Measurements from ENCODE around the gene SLC2A4RG.

SLC2A4RG gene

GRCh38 chr20:63737945-63738686 is 1.5 kb upstream of the SLC2A4RG start:
- H3K27ac Mint-ChIP-seq = no peak overlapping the region
- no peak for DNase-seq
- no peaks in the 10 kb centered on the region for H3K27me3 Mint-ChIP-seq
- peaks cover 24 to 29% of the 10 kb centered on the region in 2 donors for H3K36me3 Mint-ChIP-seq
- H3K4me1 Mint-ChIP-seq = peaks cover 23 to 45% of the 10 kb centered on the region in 2 donors
- H3K4me3 Mint-ChIP-seq = peak overlapping the region; percentile 32 to 62
- peak in 1 of 2 donors; percentile 10 for ATAC-seq (replicated peaks)
- no peaks in the 10 kb centered on the region for H3K9me3 Mint-ChIP-seq

- DNase-seq = no peak
Observed at GRCh38 chr20:63738687-63739129, 868 bp upstream of the SLC2A4RG start.

DNA sequence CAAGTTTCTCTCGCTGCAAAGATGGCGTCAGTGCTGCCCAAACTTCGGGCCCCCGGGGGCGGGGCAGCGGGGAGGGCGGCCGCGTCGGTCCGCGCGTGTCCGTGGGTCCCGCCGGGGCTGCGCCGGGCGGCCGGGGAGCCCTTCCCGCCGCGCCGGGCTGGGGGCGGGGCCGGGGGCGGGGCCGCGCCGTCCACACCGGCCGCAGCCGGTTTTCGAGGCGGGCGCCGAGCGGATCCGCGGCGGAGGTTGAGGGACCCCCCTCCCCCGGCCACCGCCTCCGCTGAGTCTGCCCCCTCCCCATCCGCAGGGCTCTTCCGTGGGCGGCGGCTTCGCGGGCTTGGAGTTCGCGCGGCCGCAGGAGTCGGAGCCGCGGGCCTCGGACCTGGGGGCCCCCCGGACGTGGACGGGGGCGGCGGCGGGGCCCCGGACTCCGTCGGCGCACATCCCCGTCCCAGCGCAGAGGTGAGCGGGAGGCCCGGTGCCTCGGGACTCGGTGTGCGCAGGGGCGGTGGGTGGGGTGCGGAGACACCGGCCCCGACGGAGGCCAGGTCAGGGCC is 572 bp downstream of the SLC2A4RG start:
- no peaks in the 10 kb centered on the region for H3K9me3 Mint-ChIP-seq
- H3K27ac Mint-ChIP-seq = no peak overlapping the region
- peaks cover 10 to 13% of the 10 kb centered on the region in 2 donors for H3K36me3 Mint-ChIP-seq
- no peaks in the 10 kb centered on the region for H3K27me3 Mint-ChIP-seq
- peaks cover 21 to 43% of the 10 kb centered on the region in 2 donors for H3K4me1 Mint-ChIP-seq
- peak overlapping the region; percentile 56 to 77 for H3K4me3 Mint-ChIP-seq
- DNase-seq (no peak), ATAC-seq (replicated peaks) (peak; percentile 2 to 5)

More at GRCh38 chr20:63738687-63739129, 868 bp upstream of the SLC2A4RG start:
- peaks cover 21 to 45% of the 10 kb centered on the region in 2 donors for H3K4me1 Mint-ChIP-seq
- H3K9me3 Mint-ChIP-seq = no peaks in the 10 kb centered on the region
- H3K27me3 Mint-ChIP-seq = no peaks in the 10 kb centered on the region
- no peak for ATAC-seq (replicated peaks)
- H3K4me3 Mint-ChIP-seq = peak overlapping the region; percentile 36 to 62
- no peak overlapping the region for H3K27ac Mint-ChIP-seq
- H3K36me3 Mint-ChIP-seq = peaks cover 19 to 24% of the 10 kb centered on the region in 2 donors

- no peak for DNase-seq
- Mint-ChIP-seq H3K36me3 (peaks cover 7 to 8% of the 10 kb centered on the region in 2 donors), H3K4me1 (peaks cover 19 to 36% of the 10 kb centered on the region in 2 donors), H3K4me3 (peak overlapping the region; percentile 56 to 77), H3K9me3 (no peaks in the 10 kb centered on the region), H3K27me3 (no peaks in the 10 kb centered on the region), H3K27ac (no peak overlapping the region)
- ATAC-seq (replicated peaks) = no peak
Observed at GRCh38 chr20:63740627-63741353, 1.2 kb downstream of the SLC2A4RG start.

DNA sequence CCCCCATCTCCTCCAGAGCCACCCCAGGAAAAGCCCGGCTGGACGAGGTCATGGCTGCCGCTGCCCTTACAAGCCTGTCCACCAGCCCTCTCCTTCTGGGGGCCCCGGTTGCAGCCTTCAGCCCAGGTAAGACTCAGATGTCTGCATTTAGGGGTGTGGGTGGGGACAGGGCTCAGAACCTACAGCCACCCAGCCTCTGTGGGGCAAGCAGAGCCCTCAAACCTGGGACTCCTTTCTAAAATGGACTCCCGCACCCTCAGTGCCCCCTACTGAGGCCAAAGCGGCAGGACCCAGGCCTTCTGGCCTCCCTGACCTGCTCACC is 1.7 kb downstream of the SLC2A4RG start:
- no peak for ATAC-seq (replicated peaks)
- no peak for DNase-seq
- H3K4me3 Mint-ChIP-seq = peak overlapping the region; percentile 60 to 77
- H3K4me1 Mint-ChIP-seq = peaks cover 13 to 31% of the 10 kb centered on the region in 2 donors
- H3K36me3 Mint-ChIP-seq = peaks cover 1 to 4% of the 10 kb centered on the region in 2 donors
- H3K27ac Mint-ChIP-seq = no peak overlapping the region
- H3K9me3 Mint-ChIP-seq = no peaks in the 10 kb centered on the region
- H3K27me3 Mint-ChIP-seq = no peaks in the 10 kb centered on the region

DNA sequence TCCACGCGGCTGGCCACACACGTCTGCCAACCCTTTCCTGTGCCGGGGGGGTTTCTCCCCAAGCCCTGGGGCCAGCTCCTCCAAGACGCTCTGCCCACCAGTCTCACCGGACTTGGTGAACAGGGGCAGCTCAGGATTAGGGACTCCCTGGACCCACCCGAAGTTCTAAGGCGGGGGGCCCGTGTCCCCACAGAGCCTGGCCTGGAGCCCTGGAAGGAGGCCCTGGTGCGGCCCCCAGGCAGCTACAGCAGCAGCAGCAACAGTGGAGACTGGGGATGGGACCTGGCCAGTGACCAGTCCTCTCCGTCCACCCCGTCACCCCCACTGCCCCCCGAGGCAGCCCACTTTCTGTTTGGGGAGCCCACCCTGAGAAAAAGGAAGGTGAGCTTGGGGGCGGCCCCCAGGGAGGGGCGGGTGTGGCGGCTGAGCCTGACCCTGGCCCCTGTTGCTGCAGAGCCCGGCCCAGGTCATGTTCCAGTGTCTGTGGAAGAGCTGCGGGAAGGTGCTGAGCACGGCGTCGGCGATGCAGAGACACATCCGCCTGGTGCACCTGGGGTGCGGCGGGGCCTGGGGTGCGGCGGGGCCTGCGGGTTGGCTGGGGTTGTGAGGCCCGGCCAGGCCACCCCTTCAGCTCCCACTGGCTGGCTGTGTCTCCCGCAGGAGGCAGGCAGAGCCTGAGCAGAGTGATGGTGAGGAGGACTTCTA is 2.3 kb downstream of the SLC2A4RG start:
- H3K4me1 Mint-ChIP-seq = peaks cover 8 to 26% of the 10 kb centered on the region in 2 donors
- H3K4me3 Mint-ChIP-seq = peak overlapping the region in 1 of 2 donors; percentile 60
- H3K27ac Mint-ChIP-seq = no peak overlapping the region
- H3K9me3 Mint-ChIP-seq = no peaks in the 10 kb centered on the region
- H3K27me3 Mint-ChIP-seq = no peaks in the 10 kb centered on the region
- ATAC-seq (replicated peaks) (no peak), DNase-seq (no peak)
- H3K36me3 Mint-ChIP-seq = peaks cover 0 to 3% of the 10 kb centered on the region in 2 donors

DNA sequence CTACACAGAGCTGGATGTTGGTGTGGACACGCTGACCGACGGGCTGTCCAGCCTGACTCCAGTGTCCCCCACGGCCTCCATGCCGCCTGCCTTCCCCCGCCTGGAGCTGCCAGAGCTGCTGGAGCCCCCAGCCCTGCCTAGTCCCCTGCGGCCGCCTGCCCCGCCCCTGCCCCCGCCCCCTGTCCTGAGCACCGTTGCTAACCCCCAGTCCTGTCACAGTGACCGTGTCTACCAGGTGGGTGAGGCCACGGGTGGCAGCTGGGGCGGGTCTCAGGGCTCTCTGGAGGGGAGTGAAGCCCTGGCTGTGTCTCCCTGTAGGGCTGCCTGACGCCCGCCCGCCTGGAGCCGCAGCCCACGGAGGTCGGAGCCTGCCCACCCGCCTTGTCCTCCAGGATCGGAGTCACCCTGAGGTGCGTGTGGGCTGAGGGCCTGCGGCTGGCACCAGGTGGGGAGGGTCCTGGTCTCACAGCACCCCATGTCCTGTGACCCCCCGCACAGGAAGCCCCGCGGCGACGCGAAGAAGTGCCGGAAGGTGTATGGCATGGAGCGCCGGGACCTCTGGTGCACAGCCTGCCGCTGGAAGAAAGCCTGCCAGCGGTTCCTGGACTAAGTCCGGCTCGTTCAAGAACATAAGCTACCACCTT is 2.9 kb downstream of the SLC2A4RG start:
- Mint-ChIP-seq H3K4me3 (no peak overlapping the region), H3K27ac (no peak overlapping the region), H3K27me3 (no peaks in the 10 kb centered on the region), H3K36me3 (peaks cover 0 to 3% of the 10 kb centered on the region in 2 donors), H3K9me3 (no peaks in the 10 kb centered on the region), H3K4me1 (peaks cover 4 to 19% of the 10 kb centered on the region in 2 donors)
- DNase-seq = no peak
- no peak for ATAC-seq (replicated peaks)

DNA sequence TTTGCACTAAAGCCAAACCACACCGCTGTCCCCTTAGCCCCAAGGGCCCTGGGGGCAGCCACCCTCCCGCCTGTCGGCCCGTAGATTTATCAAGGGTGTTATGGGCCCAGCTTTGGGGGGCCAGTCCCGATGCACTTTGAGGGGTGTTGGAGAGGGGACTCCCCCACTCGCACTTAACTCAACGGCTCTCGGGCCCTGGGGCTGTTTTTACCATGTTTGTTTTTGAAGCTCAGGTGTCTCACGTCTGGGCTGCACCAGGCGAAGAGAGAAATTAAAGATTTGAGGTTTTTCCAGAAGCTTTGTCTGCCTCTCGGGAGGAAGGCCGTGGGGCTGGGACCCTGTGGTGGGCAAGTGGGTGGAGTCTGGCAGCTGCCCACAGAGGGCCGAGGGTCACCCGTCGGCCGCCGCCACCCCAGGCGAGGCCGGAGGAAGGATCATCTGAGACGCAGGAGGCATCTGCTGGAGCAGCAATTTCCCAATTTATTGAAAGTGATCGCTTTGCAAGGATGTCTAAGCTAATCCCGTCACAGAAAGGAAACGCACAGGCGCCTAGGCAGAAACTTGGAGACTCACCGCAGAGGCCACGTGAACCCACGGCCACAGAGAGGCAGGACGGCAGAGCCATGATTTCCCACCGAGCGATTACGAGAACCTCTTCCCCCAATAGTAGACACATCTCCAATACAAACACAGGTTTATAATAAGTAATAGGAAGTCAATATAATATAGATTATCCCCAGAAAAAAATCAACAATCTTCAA is 3.8 kb downstream of the SLC2A4RG start:
- ATAC-seq (replicated peaks) = no peak
- DNase-seq = no peak
- H3K4me1 Mint-ChIP-seq = peaks cover 2 to 14% of the 10 kb centered on the region in 2 donors
- peaks cover 0 to 3% of the 10 kb centered on the region in 2 donors for H3K36me3 Mint-ChIP-seq
- no peak overlapping the region for H3K4me3 Mint-ChIP-seq
- no peaks in the 10 kb centered on the region for H3K27me3 Mint-ChIP-seq
- H3K27ac Mint-ChIP-seq = no peak overlapping the region
- no peaks in the 10 kb centered on the region for H3K9me3 Mint-ChIP-seq

- ATAC-seq (replicated peaks) (no peak), DNase-seq (no peak)
- Mint-ChIP-seq H3K36me3 (peaks cover 0 to 3% of the 10 kb centered on the region in 2 donors), H3K4me1 (peaks cover 0 to 9% of the 10 kb centered on the region in 2 donors), H3K27me3 (no peaks in the 10 kb centered on the region), H3K4me3 (no peak overlapping the region), H3K9me3 (no peaks in the 10 kb centered on the region), H3K27ac (no peak overlapping the region)
Observed at GRCh38 chr20:63744158-63744557, 4.6 kb downstream of the SLC2A4RG start.

- DNase-seq = no peak
- H3K4me1 Mint-ChIP-seq = peaks cover 0 to 9% of the 10 kb centered on the region in 2 donors
- H3K27me3 Mint-ChIP-seq = no peaks in the 10 kb centered on the region
- ATAC-seq (replicated peaks) = no peak
- no peaks in the 10 kb centered on the region for H3K9me3 Mint-ChIP-seq
- H3K36me3 Mint-ChIP-seq = peaks cover 0 to 3% of the 10 kb centered on the region in 2 donors
- H3K4me3 Mint-ChIP-seq = no peak overlapping the region
- H3K27ac Mint-ChIP-seq = no peak overlapping the region
Observed at GRCh38 chr20:63744574-63745423, 5.2 kb downstream of the SLC2A4RG start.

DNA sequence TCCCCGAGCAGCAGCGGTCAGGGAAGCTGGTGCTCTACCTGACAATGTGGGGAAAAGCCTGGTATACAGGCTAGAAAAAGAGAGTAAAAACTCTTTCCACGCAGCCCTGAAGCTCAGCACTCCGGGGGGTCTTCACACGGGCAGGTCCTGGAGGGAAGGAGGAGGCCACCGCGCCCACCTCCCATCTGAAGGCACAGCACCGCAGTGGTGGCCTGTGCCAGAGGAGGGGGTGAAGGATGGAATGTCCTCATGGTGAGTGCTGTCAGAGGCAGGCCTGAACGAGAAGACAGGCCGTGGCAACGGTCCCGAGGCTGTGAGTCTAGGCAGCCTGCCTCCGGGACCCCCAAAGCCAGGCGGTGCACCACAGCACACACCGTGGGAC is 5.8 kb downstream of the SLC2A4RG start:
- DNase-seq (no peak), ATAC-seq (replicated peaks) (no peak)
- Mint-ChIP-seq H3K4me3 (no peak overlapping the region), H3K36me3 (peaks cover 0 to 3% of the 10 kb centered on the region in 2 donors), H3K9me3 (no peaks in the 10 kb centered on the region), H3K27me3 (no peaks in the 10 kb centered on the region), H3K4me1 (peaks cover 0 to 9% of the 10 kb centered on the region in 2 donors), H3K27ac (no peak overlapping the region)

DNA sequence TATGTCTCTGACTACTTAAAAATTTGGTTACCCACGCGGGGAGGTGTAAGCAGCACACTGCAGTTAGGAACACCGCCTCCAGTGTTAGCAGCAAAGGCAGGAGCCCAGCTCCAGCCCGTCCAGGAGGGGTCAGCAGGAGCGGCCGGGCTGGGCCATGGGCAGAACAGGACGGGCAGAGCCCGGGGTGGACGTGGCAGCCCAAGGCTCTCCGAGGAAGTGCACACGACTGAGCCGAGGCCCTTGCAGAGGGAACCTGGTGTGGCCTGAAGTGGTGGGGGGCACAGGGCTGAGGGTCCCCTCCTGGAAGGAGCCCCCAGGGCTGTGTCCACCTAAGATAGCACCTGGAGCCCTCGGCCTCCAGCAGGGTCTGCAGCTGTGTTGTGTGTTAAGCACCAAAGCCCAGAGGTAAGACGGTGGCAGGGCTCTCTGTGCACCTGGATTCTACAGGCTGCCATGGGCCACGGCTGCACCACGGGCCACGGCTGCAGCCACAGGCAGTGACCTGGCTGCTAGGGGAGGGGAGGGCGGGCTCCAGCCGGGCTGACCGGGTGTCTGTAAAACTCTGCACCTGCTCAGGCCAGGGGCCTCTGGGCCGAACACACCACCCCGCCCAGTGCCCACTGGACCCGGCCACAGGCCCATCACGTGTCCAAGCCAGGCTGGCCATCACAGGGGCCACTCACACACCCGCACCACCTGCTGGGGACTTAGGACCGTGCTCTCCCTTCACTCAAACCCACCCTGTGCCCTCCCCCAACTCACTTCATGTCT is 6.6 kb downstream of the SLC2A4RG start:
- Mint-ChIP-seq H3K4me3 (no peak overlapping the region), H3K36me3 (peaks cover 0 to 3% of the 10 kb centered on the region in 2 donors), H3K9me3 (no peaks in the 10 kb centered on the region), H3K4me1 (peaks cover 0 to 4% of the 10 kb centered on the region in 2 donors), H3K27me3 (no peaks in the 10 kb centered on the region), H3K27ac (no peak overlapping the region)
- no peak for ATAC-seq (replicated peaks)
- DNase-seq = no peak
